Muscle of arm (tissue), 12 donors: Measurements from ENCODE around the gene TOB2. TPM values are rescaled to one million over a fixed set of nuclear protein-coding genes. Genes with fewer than 3 reads are reported as not detected.

Experiments used
- DNase-seq: peaks from one replicate; pipeline ENCODE4 v3.0.0-alpha.2; 2013
- polyA plus RNA-seq, 12 donors: library from polyadenylated mRNA; unstranded; fragments of 120-200 nt; gene quantifications; one replicate each; pipeline ENCODE4 v1.2.1, GENCODE V29; 2013; ENCODE audit not compliant: insufficient read length in 12 of 12

Gene TOB2
- polyA plus RNA-seq, 12 donors = 29.9 to 54.2 (median 38.2) TPM; not detected in 1

- no peak for DNase-seq
These were observed 50.9 kb downstream of the TOB2 start for GRCh38 chr22:41395531-41396240.

- no peak for DNase-seq
These were observed 52.6 kb downstream of the TOB2 start for GRCh38 chr22:41394012-41394356.

GRCh38 chr22:41387341-41387740 is 59.3 kb downstream of the TOB2 start:
- DNase-seq = no peak

GRCh38 chr22:41384128-41384527 is 62.5 kb downstream of the TOB2 start:
- DNase-seq = no peak

Other genes starting within 250 kb of the TOB2 start
- 10 to 100 TPM in 11 of 12 donors, not detected in 1; 12.3 to 17.1 (median 14.8) TPM for gene L3MBTL2, start 241.5 kb downstream of the TOB2 start, polyA plus RNA-seq
- 1 to 10 TPM in 10 of 12 donors, not detected in 2; 2.6 to 5.4 (median 3.3) TPM for gene CHADL, start 205.9 kb downstream of the TOB2 start, polyA plus RNA-seq
- gene RANGAP1, start 160.6 kb downstream of the TOB2 start, polyA plus RNA-seq = 10 to 100 TPM in 11 of 12 donors, not detected in 1; 23.1 to 30.2 (median 27.1) TPM
- gene ZC3H7B, start 145.3 kb downstream of the TOB2 start, polyA plus RNA-seq = 10 to 100 TPM in 11 of 12 donors, not detected in 1; 32.3 to 57.9 (median 37.8) TPM
- 10 to 100 TPM in 7 of 12 donors, 1 to 10 TPM in 4, not detected in 1; 8.3 to 15.5 (median 10.6) TPM for gene TEF, start 64.9 kb downstream of the TOB2 start, polyA plus RNA-seq
- 10 to 100 TPM in 11 of 12 donors, not detected in 1; 31.0 to 46.9 (median 39.6) TPM for gene PHF5A, start 21.9 kb upstream of the TOB2 start, polyA plus RNA-seq
- gene ACO2, start 22.3 kb upstream of the TOB2 start, polyA plus RNA-seq = 100 to 1,000 TPM in 5 of 12 donors, 10 to 100 TPM in 6, not detected in 1; 70.3 to 124 (median 93.3) TPM
- gene POLR3H, start 97.7 kb upstream of the TOB2 start, polyA plus RNA-seq = 10 to 100 TPM in 11 of 12 donors, not detected in 1; 16.5 to 27.3 (median 20.3) TPM
- 10 to 100 TPM in 1 of 12 donors, 1 to 10 TPM in 10, not detected in 1; 2.2 to 10.0 (median 4.9) TPM for gene CSDC2, start 114.2 kb upstream of the TOB2 start, polyA plus RNA-seq
- gene PMM1, start 143.0 kb upstream of the TOB2 start, polyA plus RNA-seq = 10 to 100 TPM in 11 of 12 donors, not detected in 1; 20.4 to 26.9 (median 23.1) TPM
- 10 to 100 TPM in 11 of 12 donors, not detected in 1; 18.9 to 39.1 (median 22.4) TPM for gene DESI1, start 174.2 kb upstream of the TOB2 start, polyA plus RNA-seq
- gene XRCC6, start 174.5 kb upstream of the TOB2 start, polyA plus RNA-seq = 100 to 1,000 TPM in 11 of 12 donors, not detected in 1; 205 to 311 (median 221) TPM
- gene SNU13, start 242.1 kb upstream of the TOB2 start, polyA plus RNA-seq = 100 to 1,000 TPM in 7 of 12 donors, 10 to 100 TPM in 4, not detected in 1; 83.7 to 123 (median 106) TPM